Activated CD4-positive, alpha-beta T cell treated with anti-CD3 and anti-CD28 coated beads, Interleukin-2, amount 10 ng/mL, durations not matched to agents 7 days and 5 days (primary cell): ENCODE measurements around the gene MYO1E. TPM values are rescaled to one million over a fixed set of nuclear protein-coding genes. Genes with fewer than 3 reads are reported as not detected.
A peak's percentile ranks its signal among the peaks of the same experiment; 100 is the strongest.
"Not testable (repeated sequence)": the region's sequence is repeated elsewhere in the genome, so short reads cannot be mapped to it uniquely, and the experiment has no call there.

Source experiments
- CTCF ChIA-PET: fragments of 350-600 bp; sonication (Branson Sonifier 250); formaldehyde crosslinking; loops from one replicate; lab custom pipeline; 2021; ENCODE audit warnings: antibody characterized with exemption; lab: Charles Lee
- POLR2A ChIA-PET: fragments of 350-600 bp; sonication (Branson Sonifier 250); formaldehyde crosslinking; loops from one replicate; lab custom pipeline; 2021; ENCODE audit warnings: antibody characterized with exemption; lab: Charles Lee
- DNase-seq: peaks from one replicate; pipeline ENCODE4 v3.0.0-alpha.2; 2020
- H3K27ac Mint-ChIP-seq: one replicate; pipeline ENCODE4 v1.8.0; 2021; ENCODE audit warnings: mild to moderate bottlenecking, moderate library complexity, mixed read lengths
- H3K27me3 Mint-ChIP-seq: one replicate; pipeline ENCODE4 v1.8.0; 2021; ENCODE audit warnings: mixed read lengths
- H3K36me3 Mint-ChIP-seq: one replicate; pipeline ENCODE4 v1.8.0; 2021; ENCODE audit warnings: low read depth, mixed read lengths
- H3K4me1 Mint-ChIP-seq: one replicate; pipeline ENCODE4 v1.8.0; 2021; ENCODE audit warnings: mixed read lengths
- H3K4me3 Mint-ChIP-seq: one replicate; pipeline ENCODE4 v1.8.0; 2021; ENCODE audit warnings: mild to moderate bottlenecking, moderate library complexity, mixed read lengths
- H3K9me3 Mint-ChIP-seq: one replicate; pipeline ENCODE4 v1.8.0; 2021; ENCODE audit warnings: mixed read lengths
- total RNA-seq, 2 experiments: library from RNA; stranded (reverse); gene quantifications; one replicate each; pipeline ENCODE4 v1.2.3, GENCODE V29; 2021

Gene MYO1E
- total RNA-seq, 2 experiments from 2014 or later, result 12.9 to 14.0 TPM

- POLR2A ChIA-PET, H3K27ac Mint-ChIP-seq, DNase-seq, H3K4me1 Mint-ChIP-seq, H3K36me3 Mint-ChIP-seq, H3K4me3 Mint-ChIP-seq, H3K9me3 Mint-ChIP-seq: not testable (repeated sequence)
- CTCF ChIA-PET, result interaction anchor here (0.6 kb wide), 1 partner anchor 413 kb away, joined by 3 read pairs; no protein-coding TSS in a partner anchor
- H3K27me3 Mint-ChIP-seq, result peaks cover 31% of the 10 kb centered on the region
Measured at GRCh38 chr15:59401051-59401823, 28.6 kb upstream of the MYO1E start.

DNA sequence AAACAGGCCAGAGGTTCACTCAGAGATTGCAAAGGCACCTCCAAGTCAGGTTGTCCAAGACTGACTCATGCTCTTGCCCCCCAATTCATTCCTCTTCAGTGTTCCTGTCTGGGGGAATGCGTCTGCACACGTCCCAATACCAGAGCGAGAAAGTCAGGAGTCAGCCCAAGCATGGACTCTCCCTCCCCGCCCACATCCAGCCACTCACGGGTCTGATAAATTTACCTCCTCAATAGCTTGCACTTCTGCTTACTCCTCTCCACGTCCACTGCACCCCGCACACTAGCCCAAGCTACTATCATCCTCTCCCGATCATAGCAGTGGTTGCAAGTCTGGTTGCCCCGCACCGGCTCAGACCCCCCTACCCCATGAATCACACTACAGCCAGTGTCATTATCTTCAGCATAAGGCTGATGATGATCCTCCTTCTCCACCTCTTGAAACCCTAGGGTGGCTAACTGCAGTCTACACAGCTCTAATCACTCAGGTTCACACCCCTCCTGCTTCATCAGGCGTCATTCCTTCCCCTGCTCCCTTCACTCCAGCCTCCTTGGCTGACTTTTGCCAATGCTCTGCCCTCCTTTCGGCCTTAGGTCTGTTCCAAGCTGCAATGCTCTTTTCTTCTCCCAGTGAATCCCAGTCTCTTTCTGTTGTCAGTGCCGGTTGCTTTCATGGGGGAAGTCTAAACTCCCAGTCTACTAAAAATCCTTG, 27.6 kb upstream of the MYO1E start:
- Mint-ChIP-seq H3K4me1 (peaks cover 6% of the 10 kb centered on the region), H3K9me3 (no peaks in the 10 kb centered on the region), H3K27me3 (peaks cover 36% of the 10 kb centered on the region), H3K36me3 (no peaks in the 10 kb centered on the region), H3K27ac (no peak overlapping the region), H3K4me3 (no peak overlapping the region)
- DNase-seq, result no peak
- ChIA-PET POLR2A (no interaction called here), CTCF (no interaction called here)

- DNase-seq, result no peak
- Mint-ChIP-seq H3K27me3 (peaks cover 33% of the 10 kb centered on the region), H3K4me1 (peaks cover 6% of the 10 kb centered on the region), H3K4me3 (no peak overlapping the region), H3K9me3 (no peaks in the 10 kb centered on the region), H3K27ac (no peak overlapping the region), H3K36me3 (no peaks in the 10 kb centered on the region)
- ChIA-PET CTCF (interaction anchor here (1.6 kb wide), 1 partner anchor 11 kb away, joined by 5 read pairs; no protein-coding TSS in a partner anchor), POLR2A (no interaction called here)
Measured at GRCh38 chr15:59399465-59400102, 26.9 kb upstream of the MYO1E start.

DNA sequence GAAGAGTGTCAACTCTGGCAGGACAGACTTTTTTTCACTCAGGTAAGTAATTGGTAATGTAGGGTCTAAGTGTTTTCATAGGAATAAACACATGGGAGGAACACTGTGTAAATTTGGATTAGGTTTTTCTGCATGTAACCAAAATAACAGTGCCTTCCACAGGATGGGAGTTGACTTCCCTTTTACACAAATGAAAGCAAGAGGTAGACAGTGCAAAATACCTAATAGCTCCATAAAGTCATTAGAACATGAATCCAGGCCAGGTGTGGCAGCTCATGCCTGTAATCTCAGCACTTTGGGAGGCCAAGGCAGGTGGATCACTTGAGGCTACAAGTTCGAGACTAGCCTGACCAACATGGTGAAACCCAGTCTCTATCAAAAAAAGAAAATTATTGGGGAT, 25.5 kb upstream of the MYO1E start:
- DNase-seq, result no peak
- Mint-ChIP-seq H3K4me1 (peaks cover 6% of the 10 kb centered on the region), H3K4me3 (no peak overlapping the region), H3K27ac (no peak overlapping the region), H3K9me3 (no peaks in the 10 kb centered on the region), H3K27me3 (peaks cover 37% of the 10 kb centered on the region), H3K36me3 (no peaks in the 10 kb centered on the region)
- CTCF ChIA-PET, result interaction anchor here (1.0 to 1.6 kb wide), 3 partner anchors 12 to 26 kb away, joined by 3 to 5 read pairs (median 4); partner anchors contain the start of gene MYO1E
- POLR2A ChIA-PET, result no interaction called here

DNA sequence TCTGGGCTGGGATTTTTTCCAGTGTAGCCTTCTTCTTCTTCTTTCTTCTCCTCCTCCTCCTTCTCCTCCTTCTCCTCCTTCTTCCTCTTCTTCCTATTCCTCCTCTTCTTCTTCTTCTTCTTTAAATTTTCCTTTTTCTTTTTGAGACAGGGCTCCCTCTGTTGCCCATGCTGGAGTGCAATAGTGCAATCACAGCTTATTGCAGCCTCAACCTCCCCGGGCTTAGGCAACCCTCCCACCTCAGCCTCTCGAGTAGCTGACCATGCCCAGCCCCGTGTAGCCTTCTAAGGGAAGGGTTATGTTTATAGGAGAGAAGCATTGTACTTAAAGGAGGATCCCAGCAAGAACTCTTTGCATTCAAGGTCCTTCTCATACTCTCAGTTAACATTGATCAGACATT, 24.0 kb upstream of the MYO1E start:
- H3K36me3 Mint-ChIP-seq, result no peaks in the 10 kb centered on the region
- ChIA-PET POLR2A (no interaction called here), CTCF (no interaction called here)
- no peaks in the 10 kb centered on the region for H3K9me3 Mint-ChIP-seq
- H3K27me3 Mint-ChIP-seq, result peaks cover 35% of the 10 kb centered on the region
- H3K4me1 Mint-ChIP-seq, result peaks cover 6% of the 10 kb centered on the region
- no peak overlapping the region for H3K4me3 Mint-ChIP-seq
- H3K27ac Mint-ChIP-seq, result no peak overlapping the region
- DNase-seq, result no peak

GRCh38 chr15:59396211-59396610, 23.5 kb upstream of the MYO1E start:
- Mint-ChIP-seq H3K4me1 (peaks cover 6% of the 10 kb centered on the region), H3K27me3 (peaks cover 31% of the 10 kb centered on the region), H3K9me3 (no peaks in the 10 kb centered on the region), H3K4me3 (no peak overlapping the region), H3K36me3 (no peaks in the 10 kb centered on the region), H3K27ac (no peak overlapping the region)
- no peak for DNase-seq
- ChIA-PET POLR2A (no interaction called here), CTCF (no interaction called here)

DNA sequence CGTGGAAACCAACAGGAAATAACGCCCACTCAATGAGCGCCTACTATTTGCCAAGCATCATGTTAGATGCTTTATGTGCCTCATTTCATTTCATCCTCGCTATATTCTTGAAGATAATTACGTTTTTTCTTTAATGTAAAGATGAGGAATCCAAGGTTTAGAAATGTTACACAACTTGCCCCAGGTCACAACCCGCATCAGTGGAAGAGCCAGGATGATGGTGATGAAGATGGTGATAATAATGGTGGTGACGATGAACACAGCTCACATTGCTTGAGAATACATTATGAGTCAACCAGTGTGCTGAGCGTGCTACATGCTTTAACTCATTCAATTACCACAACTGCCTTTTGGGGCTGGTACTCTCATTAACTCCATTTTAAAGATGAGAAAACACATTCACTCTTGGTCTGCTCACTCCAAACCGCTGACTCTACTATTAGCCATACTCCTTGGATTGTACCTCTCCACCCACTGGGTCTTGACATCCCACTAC, 21.5 kb upstream of the MYO1E start:
- H3K9me3 Mint-ChIP-seq, result no peaks in the 10 kb centered on the region
- H3K4me3 Mint-ChIP-seq, result no peak overlapping the region
- POLR2A ChIA-PET, result no interaction called here
- H3K27me3 Mint-ChIP-seq, result peaks cover 21% of the 10 kb centered on the region
- H3K27ac Mint-ChIP-seq, result no peak overlapping the region
- H3K4me1 Mint-ChIP-seq, result peaks cover 6% of the 10 kb centered on the region
- CTCF ChIA-PET, result interaction anchor here (0.6 to 1.6 kb wide), 5 partner anchors 20 to 1052 kb away, joined by 3 to 4 read pairs (median 3); no protein-coding TSS in a partner anchor
- no peaks in the 10 kb centered on the region for H3K36me3 Mint-ChIP-seq
- no peak for DNase-seq

DNA sequence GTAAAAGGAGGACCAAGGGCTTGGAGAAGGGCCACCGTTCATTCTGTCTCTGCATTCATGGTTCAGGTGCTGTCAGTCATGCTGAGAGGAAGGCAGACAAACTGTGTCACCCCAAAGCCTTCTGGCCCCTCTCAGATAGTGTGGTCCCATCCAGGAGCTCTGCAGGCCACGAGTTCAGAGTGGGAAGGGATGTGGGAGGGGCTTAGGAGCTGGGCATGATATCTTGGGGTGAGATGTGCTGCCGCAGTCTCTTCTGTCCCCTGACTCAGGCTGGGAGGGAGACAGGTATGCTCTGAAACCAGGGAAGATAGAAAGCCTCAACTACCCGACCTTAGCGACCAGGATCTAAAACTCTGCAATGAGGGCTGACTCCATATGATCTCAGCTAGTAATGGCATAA, 19.6 kb upstream of the MYO1E start:
- Mint-ChIP-seq H3K27ac (no peak overlapping the region), H3K9me3 (no peaks in the 10 kb centered on the region)
- CTCF ChIA-PET, result interaction anchor here (0.6 kb wide), 1 partner anchor 13 kb away, joined by 7 read pairs; no protein-coding TSS in a partner anchor

DNA sequence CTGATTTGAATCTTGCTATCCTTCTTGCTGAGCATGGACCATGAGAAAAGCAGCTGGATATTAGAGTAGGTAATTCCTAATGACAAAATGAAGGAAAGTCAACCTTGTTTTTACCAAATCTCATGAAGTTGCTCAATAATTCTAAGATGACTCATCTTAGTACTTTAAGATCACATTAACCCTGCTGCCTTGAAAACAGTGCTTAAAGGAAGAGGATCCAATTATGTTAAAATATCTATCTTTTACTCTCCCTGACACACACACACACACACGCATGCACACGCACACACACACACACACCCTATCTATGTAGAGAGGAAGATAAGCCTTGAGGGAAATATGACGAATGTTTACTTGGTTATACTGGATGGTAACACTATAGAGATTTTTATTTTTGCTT, 16.0 kb upstream of the MYO1E start:
- H3K36me3 Mint-ChIP-seq, result no peaks in the 10 kb centered on the region
- no peak for DNase-seq
- CTCF ChIA-PET, result interaction anchor here (1.4 kb wide), 1 partner anchor 27 kb away, joined by 4 read pairs; no protein-coding TSS in a partner anchor
- peaks cover 17% of the 10 kb centered on the region for H3K4me1 Mint-ChIP-seq
- POLR2A ChIA-PET, result no interaction called here
- H3K27ac Mint-ChIP-seq, result no peak overlapping the region
- H3K4me3 Mint-ChIP-seq, result no peak overlapping the region
- no peaks in the 10 kb centered on the region for H3K27me3 Mint-ChIP-seq
- no peaks in the 10 kb centered on the region for H3K9me3 Mint-ChIP-seq

More for the DNA sequence above, 19.6 kb upstream of the MYO1E start:
- no peak for DNase-seq
- Mint-ChIP-seq H3K36me3 (no peaks in the 10 kb centered on the region), H3K4me1 (peaks cover 8% of the 10 kb centered on the region), H3K27me3 (peaks cover 17% of the 10 kb centered on the region), H3K4me3 (no peak overlapping the region)
- POLR2A ChIA-PET, result no interaction called here

- POLR2A ChIA-PET, H3K27me3 Mint-ChIP-seq, H3K9me3 Mint-ChIP-seq, H3K27ac Mint-ChIP-seq, DNase-seq, H3K36me3 Mint-ChIP-seq, H3K4me3 Mint-ChIP-seq: not testable (repeated sequence)
- CTCF ChIA-PET, result interaction anchor here (0.7 to 1.4 kb wide), 2 partner anchors 29 to 335 kb away, joined by 3 to 4 read pairs; no protein-coding TSS in a partner anchor
- peaks cover 23% of the 10 kb centered on the region for H3K4me1 Mint-ChIP-seq
Measured at GRCh38 chr15:59387196-59387878, 14.7 kb upstream of the MYO1E start.

DNA sequence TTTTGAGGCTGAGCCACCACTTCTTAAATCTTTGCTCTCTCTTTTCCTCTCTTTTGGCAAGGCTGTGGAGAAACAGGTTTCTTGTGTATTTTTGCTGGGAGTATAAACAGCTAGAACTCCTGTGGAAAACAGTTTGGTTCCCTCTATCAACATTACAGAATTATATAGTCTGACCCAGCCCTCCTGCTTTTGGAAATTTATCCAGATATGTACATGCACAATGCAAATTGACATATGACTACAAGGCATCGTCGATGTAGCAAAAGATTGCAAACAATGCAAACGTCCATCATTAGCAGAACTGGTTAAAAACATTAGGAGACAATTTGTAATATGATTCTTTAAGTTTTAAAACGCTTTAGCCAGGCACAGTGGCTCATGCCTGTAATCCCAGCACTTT, 12.5 kb upstream of the MYO1E start:
- Mint-ChIP-seq H3K36me3 (no peaks in the 10 kb centered on the region), H3K4me3 (no peak overlapping the region), H3K27me3 (peaks cover 8% of the 10 kb centered on the region), H3K9me3 (no peaks in the 10 kb centered on the region), H3K27ac (peak overlapping the region; percentile 64), H3K4me1 (peaks cover 23% of the 10 kb centered on the region)
- ChIA-PET POLR2A (no interaction called here), CTCF (no interaction called here)
- no peak for DNase-seq

DNA sequence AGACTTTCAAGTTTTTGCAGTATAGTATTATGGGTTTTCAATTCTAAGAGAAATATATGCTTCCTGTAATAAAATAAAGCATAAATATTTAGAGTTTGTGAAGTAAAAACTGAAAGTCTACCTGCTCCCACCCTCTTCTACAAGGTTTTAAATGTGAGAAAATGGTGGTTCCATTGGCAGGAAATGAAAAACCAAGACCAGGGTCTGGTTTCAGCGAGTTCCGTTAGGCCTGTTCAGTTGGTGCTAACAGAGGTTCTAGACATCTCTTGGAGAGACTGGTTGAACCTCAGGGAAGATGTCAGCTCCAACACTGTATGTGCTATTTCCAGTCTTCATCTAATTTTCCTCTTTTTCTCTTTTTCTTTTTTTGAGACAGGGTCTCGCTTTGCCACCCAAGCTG, 11.8 kb upstream of the MYO1E start:
- peaks cover 21% of the 10 kb centered on the region for H3K4me1 Mint-ChIP-seq
- POLR2A ChIA-PET, result interaction anchor here (0.6 kb wide), 1 partner anchor 31 kb away, joined by 3 read pairs; no protein-coding TSS in a partner anchor
- CTCF ChIA-PET, result interaction anchor here (0.6 to 0.7 kb wide), 5 partner anchors 89 to 1169 kb away, joined by 3 to 5 read pairs (median 4); no protein-coding TSS in a partner anchor
- no peaks in the 10 kb centered on the region for H3K36me3 Mint-ChIP-seq
- H3K9me3 Mint-ChIP-seq, result no peaks in the 10 kb centered on the region
- H3K27me3 Mint-ChIP-seq, result peaks cover 10% of the 10 kb centered on the region
- H3K27ac Mint-ChIP-seq, result peak overlapping the region; percentile 64
- peak; percentile 32 for DNase-seq
- H3K4me3 Mint-ChIP-seq, result no peak overlapping the region
